IMR-90 (cell line): ENCODE results near the gene CCR9. TPM values are rescaled to one million over a fixed set of nuclear protein-coding genes. Genes with fewer than 3 reads are reported as not detected.

ENCODE experiments used
- ATAC-seq: fragments of 200-7000 bp; cut with Tn5 transposase; 2 replicates; pipeline ENCODE4 v1.9.1; 2020; ENCODE audit warnings: low read depth, mild to moderate bottlenecking, moderate library complexity
- BruUV-seq: library from RNA; stranded (reverse); fragments of 400-500 nt; replicated peaks from 2 replicates; lab custom pipeline; 2021; lab: Mats Ljungman, UMichigan
- CTCF ChIA-PET: fragments of 300-600 bp; formaldehyde crosslinking; extraction: SDS; loops from one replicate; lab custom pipeline; 2021; ENCODE audit warnings: antibody characterized with exemption; lab: Yijun Ruan, JAX
- POLR2A ChIA-PET: fragments of 300-600 bp; sonication (Branson Sonifier 250); formaldehyde crosslinking; loops from one replicate; lab custom pipeline; 2022; ENCODE audit warnings: antibody characterized with exemption; ENCODE audit not compliant: unreplicated experiment; lab: Charles Lee
- DNase-seq: peaks from one replicate; pipeline ENCODE4 v3.0.0; 2013
- H2AFZ ChIP-seq: replicated peaks from 2 replicates; pipeline ENCODE3; 2013; ENCODE audit warnings: low read length, mild to moderate bottlenecking; ENCODE audit not compliant: poor library complexity
- H2AK5ac ChIP-seq: 2 replicates; pipeline ENCODE4 v1.6.1; 2013; ENCODE audit warnings: low read depth, low read length, inconsistent platforms
- H2AK9ac ChIP-seq: replicated peaks from 2 replicates; pipeline ENCODE3; 2013; ENCODE audit warnings: mild to moderate bottlenecking, low read depth, low read length, moderate library complexity; ENCODE audit not compliant: poor library complexity
- H2BK120ac ChIP-seq: 2 replicates; pipeline ENCODE4 v1.6.1; 2013; ENCODE audit warnings: low read depth, low read length, inconsistent platforms
- H2BK15ac ChIP-seq: 3 replicates; pipeline ENCODE4 v1.6.1; 2013; ENCODE audit warnings: low read depth, low read length, inconsistent platforms
- H2BK20ac ChIP-seq: 2 replicates; pipeline ENCODE4 v1.6.1; 2013; ENCODE audit warnings: low read depth, mild to moderate bottlenecking, inconsistent platforms, low read length, moderate library complexity
- H2BK5ac ChIP-seq: 2 replicates; pipeline ENCODE4 v1.6.1; 2013; ENCODE audit warnings: mild to moderate bottlenecking, low read depth, low read length, inconsistent platforms; ENCODE audit not compliant: poor library complexity, severe bottlenecking
- H3K14ac ChIP-seq: replicated peaks from 2 replicates; pipeline ENCODE4 v1.6.1; 2013; ENCODE audit warnings: low read depth, low read length, inconsistent platforms
- H3K18ac ChIP-seq: 2 replicates; pipeline ENCODE4 v1.6.1; 2013; ENCODE audit warnings: low read depth, low read length, control low read depth
- H3K23ac ChIP-seq: 2 replicates; pipeline ENCODE4 v1.6.1; 2013; ENCODE audit warnings: low read depth, low read length, inconsistent platforms
- H3K27ac ChIP-seq: 2 replicates; pipeline ENCODE4 v1.5.1; 2013; ENCODE audit warnings: mild to moderate bottlenecking, control low read depth, low read length; ENCODE audit not compliant: insufficient read depth
- H3K27me3 ChIP-seq: 2 replicates; pipeline ENCODE4 v1.6.1; 2013; ENCODE audit warnings: low read length; ENCODE audit not compliant: control insufficient read depth, insufficient read depth
- H3K36me3 ChIP-seq: 2 replicates; pipeline ENCODE4 v1.6.1; 2013; ENCODE audit warnings: low read length, mixed read lengths; ENCODE audit not compliant: control insufficient read depth, insufficient read depth
- H3K4ac ChIP-seq: 2 replicates; pipeline ENCODE4 v1.6.1; 2013; ENCODE audit warnings: low read depth, low read length, inconsistent platforms
- H3K4me1 ChIP-seq: 2 replicates; pipeline ENCODE4 v1.6.1; 2013; ENCODE audit warnings: low read length, mixed read lengths; ENCODE audit not compliant: control insufficient read depth, insufficient read depth
- H3K4me2 ChIP-seq: 2 replicates; pipeline ENCODE4 v1.6.1; 2013; ENCODE audit warnings: low read depth, mild to moderate bottlenecking, control low read depth, low read length, moderate library complexity
- H3K4me3 ChIP-seq: 2 replicates; pipeline ENCODE4 v1.5.1; 2013; ENCODE audit warnings: low read depth, mild to moderate bottlenecking, control low read depth, low read length, moderate library complexity; ENCODE audit not compliant: insufficient read depth
- H3K56ac ChIP-seq: 2 replicates; pipeline ENCODE4 v1.6.1; 2013; ENCODE audit warnings: low read length, inconsistent platforms; ENCODE audit not compliant: insufficient read depth; ENCODE audit errors: extremely low read depth
- H3K79me1 ChIP-seq, 2 experiments: 2 replicates each; pipeline ENCODE4 v1.6.1; 2013; ENCODE audit warnings: low read length in 2 of 2, inconsistent platforms in 1 of 2, low read depth in 1 of 2
- H3K9ac ChIP-seq: 2 replicates; pipeline ENCODE4 v1.6.1; 2013; ENCODE audit warnings: low read depth, low read length, control low read depth
- H3K9me1 ChIP-seq: 2 replicates; pipeline ENCODE4 v1.6.1; 2013; ENCODE audit warnings: low read length, inconsistent platforms; ENCODE audit not compliant: insufficient read depth
- H3K9me3 ChIP-seq: 2 replicates; pipeline ENCODE4 v1.6.1; 2013; ENCODE audit warnings: low read length; ENCODE audit not compliant: control insufficient read depth, insufficient read depth
- H4K20me1 ChIP-seq: 2 replicates; pipeline ENCODE4 v1.6.1; 2013; ENCODE audit warnings: low read length, inconsistent platforms; ENCODE audit not compliant: insufficient read depth
- H4K5ac ChIP-seq: 2 replicates; pipeline ENCODE4 v1.6.1; 2013; ENCODE audit warnings: mild to moderate bottlenecking, low read depth, low read length, control low read depth
- H4K8ac ChIP-seq, 2 experiments: 2 replicates each; pipeline ENCODE4 v1.6.1; 2013; ENCODE audit warnings: low read depth in 2 of 2, low read length in 2 of 2, control low read depth in 1 of 2, inconsistent platforms in 1 of 2
- H4K91ac ChIP-seq: 2 replicates; pipeline ENCODE4 v1.6.1; 2013; ENCODE audit warnings: low read depth, low read length, inconsistent platforms; ENCODE audit not compliant: insufficient read depth
- MAFK ChIP-seq: IDR thresholded peaks from 2 replicates; pipeline ENCODE4 v1.6.1; 2012; ENCODE audit warnings: low read depth, low read length, improper control_type of control experiment
- MAZ ChIP-seq: IDR thresholded peaks from 2 replicates; pipeline ENCODE4 v1.6.1; 2012; ENCODE audit warnings: low read depth, mild to moderate bottlenecking, low read length, improper control_type of control experiment, moderate library complexity, borderline replicate concordance
- POLR2A ChIP-seq: IDR thresholded peaks from 2 replicates; pipeline ENCODE4 v1.6.1; 2012; ENCODE audit warnings: mild to moderate bottlenecking, low read depth, low read length
- RAD21 ChIP-seq: IDR thresholded peaks from 2 replicates; pipeline ENCODE4 v1.6.1; 2012; ENCODE audit warnings: low read length, improper control_type of control experiment
- RCOR1 ChIP-seq: IDR thresholded peaks from 2 replicates; pipeline ENCODE4 v1.6.1; 2012; ENCODE audit warnings: mild to moderate bottlenecking, low read length, improper control_type of control experiment; ENCODE audit not compliant: insufficient replicate concordance
- RFX5 ChIP-seq: IDR thresholded peaks from 2 replicates; pipeline ENCODE4 v1.8.0; 2012; ENCODE audit warnings: low read depth, mild to moderate bottlenecking, low read length, moderate library complexity
- WGBS, 2 experiments: methylation state at CpG; one replicate each; pipeline versions ENCODE4 v1.1.5 to v1.1.7; 2013; ENCODE audit warnings: missing lambda C conversion rate in 2 of 2; ENCODE audit not compliant: insufficient read length in 1 of 2; ENCODE audit errors: extremely low coverage in 2 of 2; 5-methylcytosine and 5-hydroxymethylcytosine counted together
- dilution Hi-C: fragments of 300-500 bp; cut with HindIII; formaldehyde crosslinking; loops from one replicate; pipeline ENCODE4 v1.14.3; 2018; ENCODE audit warnings: low sequenced_read_pairs; ENCODE audit not compliant: unreplicated experiment
- in situ Hi-C: fragments of 300-500 bp; cut with MboI; formaldehyde crosslinking; loops from 3 replicates; pipeline ENCODE4 v1.14.3; 2019; ENCODE audit warnings: low sequenced_read_pairs, inconsistent platforms, mixed read lengths
- intact Hi-C: fragments of 100-400 bp; cut with micrococcal nuclease; formaldehyde crosslinking; loops from 2 replicates; pipeline ENCODE4 v1.10.0; 2022
- polyA plus RNA-seq, 3 experiments: library from polyadenylated mRNA; depleted of rRNA; stranded (reverse); fragments of >200 nt; gene quantifications; 2 replicates each; pipeline ENCODE4 v1.2.3, GENCODE V29; 2012; ENCODE audit warnings: low replicate concordance in 1 of 3
- total RNA-seq: library from RNA; depleted of rRNA; stranded (reverse); fragments of >200 nt; gene quantifications from 2 replicates; pipeline ENCODE4 v1.2.3, GENCODE V29; 2012

CCR9 gene
- total and polyA plus RNA-seq, 2 of the 4 experiments (the other 2 are of a cell fraction) = not detected

DNA sequence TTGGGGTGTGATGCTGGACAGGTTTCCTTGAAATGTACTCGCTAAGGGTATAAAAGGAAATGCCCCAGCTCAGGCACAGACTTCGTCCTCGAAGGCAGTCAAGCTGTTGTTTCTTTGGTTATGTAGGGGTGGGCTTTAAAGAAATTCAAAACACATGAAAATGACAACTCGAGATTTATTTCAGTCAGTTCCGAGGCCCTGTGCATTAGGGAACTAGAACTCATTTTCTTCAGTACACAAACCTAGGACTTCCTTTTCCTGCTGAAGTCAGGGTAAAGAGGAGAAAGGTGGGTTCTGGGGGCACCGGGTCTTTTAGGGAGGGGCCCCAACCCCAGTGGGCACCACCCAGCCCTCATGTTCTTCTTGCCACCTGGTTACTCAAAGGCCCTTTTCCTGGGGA lies 7.7 kb downstream of the CCR9 start:
- intact Hi-C loops (loop anchor here (5.0 kb wide), 1 partner anchor 47 kb away; no protein-coding TSS in a partner anchor), dilution Hi-C loops (no loop called here), in situ Hi-C loops (no loop called here)
- Histone ChIP-seq H3K36me3 (no peaks in the 10 kb centered on the region), H2BK120ac (no peak overlapping the region), H4K20me1 (no peaks in the 10 kb centered on the region), H3K18ac (no peak overlapping the region), H4K8ac (no peak overlapping the region), H3K4me1 (peaks cover 12% of the 10 kb centered on the region), H3K4ac (no peak overlapping the region), H3K9ac (no peak overlapping the region), H2BK15ac (no peak overlapping the region), H2AK5ac (no peak overlapping the region), H2BK20ac (no peak overlapping the region), H4K5ac (no peak overlapping the region), H2BK5ac (no peak overlapping the region), H3K23ac (no peak overlapping the region), H2AFZ (no peak overlapping the region), H3K14ac (no peak overlapping the region), H4K91ac (no peak overlapping the region), H3K9me1 (peaks cover 8% of the 10 kb centered on the region; the same call in 1 of the 2 replicates), H3K4me2 (no peak overlapping the region), H2AK9ac (no peak overlapping the region), H3K4me3 (no peak overlapping the region), H3K27me3 (peaks cover 10% of the 10 kb centered on the region), H3K79me1 (no peaks in the 10 kb centered on the region), H3K27ac (no peak overlapping the region), H3K9me3 (no peaks in the 10 kb centered on the region), H3K56ac (no peak overlapping the region)
- ChIA-PET POLR2A (no interaction called here), CTCF (interaction anchor here (1.1 kb wide), 1 partner anchor 62 kb away, joined by 4 read pairs; no protein-coding TSS in a partner anchor)
- TF ChIP-seq MAZ (no peak), MAFK (no peak), RAD21 (no peak), POLR2A (no peak), RFX5 (no peak), RCOR1 (no peak)
- DNase-seq = no peak
- no peak for ATAC-seq
- no TSS peak for BruUV-seq
- WGBS, 2 experiments = 100% methylated on average over 1 of the region's 6 CpGs; no CpG with 5 or more reads in 1 of the 2 experiments
